ES-I3 (cell line): ENCODE measurements around the gene CSF1.

Experiments
- H3K36me3 ChIP-seq: 2 replicates; pipeline ENCODE4 v1.6.1; 2013; ENCODE audit warnings: mild to moderate bottlenecking, low read length, control low read depth, moderate library complexity; ENCODE audit not compliant: insufficient read depth
- H3K4me1 ChIP-seq: 2 replicates; pipeline ENCODE4 v1.6.1; 2013; ENCODE audit warnings: mild to moderate bottlenecking, control low read depth, low read length; ENCODE audit not compliant: insufficient read depth
- H3K9ac ChIP-seq: 2 replicates; pipeline ENCODE4 v1.6.1; 2013; ENCODE audit warnings: low read depth, mild to moderate bottlenecking, low read length, moderate library complexity
- H3K9me3 ChIP-seq: 2 replicates; pipeline ENCODE4 v1.6.1; 2013; ENCODE audit warnings: mild to moderate bottlenecking, low read length, moderate library complexity; ENCODE audit not compliant: control insufficient read depth, insufficient read depth

The CSF1 gene

DNA sequence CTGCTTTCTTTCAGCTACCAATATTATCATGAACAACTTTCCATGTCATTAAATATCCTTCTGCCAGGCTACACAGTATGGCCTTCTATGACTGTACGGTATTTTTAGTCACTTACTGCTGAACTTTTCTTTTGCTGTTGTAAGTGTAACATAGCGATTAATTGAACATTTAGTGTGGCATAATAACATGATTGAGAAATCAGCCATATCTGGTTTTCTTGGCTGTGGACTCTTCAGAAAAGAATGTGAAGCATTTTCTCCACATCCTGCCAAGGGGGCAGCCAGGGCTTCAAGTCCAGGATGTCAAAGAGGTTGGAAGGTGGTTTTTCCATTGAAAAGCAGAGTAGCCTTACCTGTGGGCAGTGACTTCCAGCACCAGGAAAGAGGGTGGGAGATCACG lies 65.1 kb downstream of the CSF1 start:
- Histone ChIP-seq H3K36me3 (no peaks in the 10 kb centered on the region), H3K4me1 (peaks cover 4% of the 10 kb centered on the region; the same call in 1 of the 2 replicates), H3K9me3 (no peaks in the 10 kb centered on the region), H3K9ac (no peak overlapping the region)

- peaks cover 4% of the 10 kb centered on the region; the same call in 1 of the 2 replicates for H3K4me1 ChIP-seq
- H3K9ac ChIP-seq = no peak overlapping the region
Measured at GRCh38 chr1:109976762-109977161, 66.1 kb downstream of the CSF1 start.

GRCh38 chr1:109977225-109977624 lies 66.6 kb downstream of the CSF1 start:
- H3K9ac ChIP-seq = no peak overlapping the region
- H3K36me3 ChIP-seq = no peaks in the 10 kb centered on the region
- no peaks in the 10 kb centered on the region for H3K9me3 ChIP-seq
- H3K4me1 ChIP-seq = peaks cover 4% of the 10 kb centered on the region; the same call in 1 of the 2 replicates

More at GRCh38 chr1:109976762-109977161, 66.1 kb downstream of the CSF1 start:
- no peaks in the 10 kb centered on the region for H3K36me3 ChIP-seq
- H3K9me3 ChIP-seq = no peaks in the 10 kb centered on the region

DNA sequence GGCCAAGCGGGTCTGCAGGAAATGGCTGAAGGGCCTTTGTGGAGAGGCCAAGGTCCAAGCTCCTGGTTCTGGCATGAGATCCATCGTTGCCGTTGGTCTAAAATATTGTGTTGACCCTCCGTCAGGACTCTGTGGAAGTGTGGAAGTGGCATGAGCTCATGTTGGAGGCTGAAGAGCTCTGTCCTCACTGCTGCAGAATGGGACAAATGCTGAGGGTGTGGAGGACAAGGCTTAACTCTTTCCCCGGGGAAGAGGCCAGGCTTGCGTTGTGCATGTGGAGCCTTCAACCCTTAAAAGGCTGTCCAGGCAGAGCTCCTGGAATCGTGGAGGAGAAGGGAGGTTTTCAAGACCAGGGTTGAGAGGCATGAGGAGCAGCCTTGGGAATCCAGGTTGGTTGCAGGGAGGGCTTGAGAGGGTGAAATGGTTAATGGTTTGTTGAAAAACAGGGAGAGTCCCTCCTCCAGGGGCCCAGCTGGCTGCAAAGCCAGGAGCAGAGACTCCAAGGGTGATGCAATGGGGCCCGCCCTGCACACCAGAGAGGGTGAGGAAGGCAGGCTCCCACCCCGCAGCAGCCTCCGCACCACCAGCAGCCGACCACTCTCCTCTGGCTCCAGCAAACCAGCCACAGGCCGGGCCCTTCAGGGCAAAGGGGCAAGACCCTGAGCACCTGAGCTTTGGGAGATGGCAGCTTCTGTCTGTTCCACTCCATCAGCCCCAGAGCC lies 67.2 kb downstream of the CSF1 start:
- Histone ChIP-seq H3K36me3 (no peaks in the 10 kb centered on the region), H3K4me1 (peaks cover 4% of the 10 kb centered on the region; the same call in 1 of the 2 replicates), H3K9me3 (no peaks in the 10 kb centered on the region), H3K9ac (no peak overlapping the region)

- H3K36me3 ChIP-seq = no peaks in the 10 kb centered on the region
- no peaks in the 10 kb centered on the region for H3K9me3 ChIP-seq
- no peak overlapping the region for H3K9ac ChIP-seq
- peaks cover 10% of the 10 kb centered on the region; the same call in 1 of the 2 replicates for H3K4me1 ChIP-seq
Measured at GRCh38 chr1:109978761-109979488, 68.3 kb downstream of the CSF1 start.

DNA sequence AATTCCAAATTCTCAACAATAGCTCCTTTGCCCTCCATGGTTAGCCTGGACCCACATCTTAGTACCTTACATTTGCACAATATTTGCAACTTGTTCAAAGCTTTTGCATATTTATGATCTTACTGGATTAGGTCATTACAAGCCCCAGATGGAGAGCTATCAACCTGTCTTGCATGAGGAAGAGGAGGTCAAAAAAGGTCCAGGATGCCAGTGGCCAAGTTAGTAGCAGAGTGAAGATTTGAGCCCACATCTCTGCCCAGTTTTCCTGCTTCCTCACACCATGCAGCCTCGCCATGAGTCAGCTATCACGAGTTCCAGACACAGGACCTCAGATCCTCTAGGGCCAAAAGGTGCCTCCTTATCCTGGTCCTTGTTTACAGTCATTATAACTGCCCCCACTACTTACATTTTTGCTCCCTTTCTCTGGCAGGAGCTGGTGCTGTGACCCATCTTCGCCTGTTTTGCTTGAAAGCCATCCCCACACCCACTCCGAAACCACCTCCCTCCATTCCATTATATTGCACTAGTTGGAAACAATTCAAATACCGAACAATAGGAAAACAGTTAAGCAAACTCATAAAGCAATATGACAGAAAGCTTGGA lies 68.9 kb downstream of the CSF1 start:
- no peaks in the 10 kb centered on the region for H3K36me3 ChIP-seq
- H3K4me1 ChIP-seq = peaks cover 12% of the 10 kb centered on the region; the same call in 1 of the 2 replicates
- no peak overlapping the region for H3K9ac ChIP-seq
- H3K9me3 ChIP-seq = no peaks in the 10 kb centered on the region
